HepG2 (cell line): ENCODE results near the gene KHK. TPM values are rescaled to one million over a fixed set of nuclear protein-coding genes. Genes with fewer than 3 reads are reported as not detected.
A peak's percentile ranks its signal among the peaks of the same experiment; 100 is the strongest.

ENCODE experiments used
- ATAC-seq: fragments of 200-7000 bp; cut with Tn5 transposase; 3 replicates; pipeline ENCODE4 v1.9.1; 2020; ENCODE audit warnings: mild to moderate bottlenecking, moderate library complexity
- BruUV-seq: library from RNA; stranded (reverse); fragments of 400-500 nt; replicated peaks from 2 replicates; lab custom pipeline; 2021; lab: Mats Ljungman, UMichigan
- CTCF ChIA-PET: fragments of 300-600 bp; formaldehyde crosslinking; extraction: SDS; loops from one replicate; lab custom pipeline; 2021; ENCODE audit warnings: low total read pairs, inconsistent platforms, low intra/inter-chr PET ratio; lab: Yijun Ruan, JAX
- POLR2A ChIA-PET: fragments of 350-600 bp; sonication (Branson Sonifier 250); formaldehyde crosslinking; loops from one replicate; lab custom pipeline; 2020; ENCODE audit warnings: antibody characterized with exemption, inconsistent platforms; lab: Yijun Ruan, JAX
- DNase-seq: peaks from one replicate; pipeline ENCODE4 v3.0.0-alpha.2; 2015; ENCODE audit warnings: low spot score
- FAIRE-seq: peaks from 3 replicates; lab custom pipeline; 2011; peaks lifted over from hg19 to GRCh38; lab: Jason Lieb, UNC
- H2AFZ ChIP-seq: one replicate; pipeline ENCODE4 v1.6.1; 2011; ENCODE audit warnings: low read length, inconsistent platforms
- H3K27ac ChIP-seq: fragments of 300-600 bp; 3 replicates; pipeline ENCODE4 v1.8.0; 2011; ENCODE audit warnings: mixed run types, mild to moderate bottlenecking, mixed read lengths, low read length, inconsistent platforms; ENCODE audit not compliant: insufficient read depth; ENCODE audit errors: extremely low read length
- H3K27me3 ChIP-seq, 2 experiments: fragments of 200-600 bp in 1 of 2; 2 replicates in 1 of 2; 3 replicates in 1 of 2; pipeline versions ENCODE4 v1.6.0 to v1.8.0; 2011; ENCODE audit warnings: low read length in 2 of 2, mild to moderate bottlenecking in 2 of 2, moderate library complexity in 2 of 2, inconsistent platforms in 1 of 2; ENCODE audit not compliant: insufficient read depth in 2 of 2, control insufficient read depth in 1 of 2
- H3K36me3 ChIP-seq, 2 experiments: fragments of 200-600 bp in 1 of 2; replicated peaks in 1 of 2; 2 replicates in 1 of 2; 3 replicates in 1 of 2; pipeline versions ENCODE4 v1.5.1 to v1.8.0; 2011; ENCODE audit warnings: low read length in 2 of 2, inconsistent platforms in 1 of 2; ENCODE audit not compliant: insufficient read depth in 2 of 2, control insufficient read depth in 1 of 2
- H3K4me1 ChIP-seq: 2 replicates; pipeline ENCODE4 v1.5.1; 2012; ENCODE audit warnings: low read length, inconsistent platforms; ENCODE audit not compliant: insufficient read depth
- H3K4me2 ChIP-seq: 2 replicates; pipeline ENCODE4 v1.6.0; 2011; ENCODE audit warnings: low read depth, low read length, inconsistent platforms
- H3K4me3 ChIP-seq, 3 experiments: fragments of 200-600 bp in 1 of 3; sonication (generic), shearing (Covaris generic) in 1 of 3; replicated peaks in 1 of 3; 2 replicates each; pipeline ENCODE4 v1.5.1; 2011 to 2016; ENCODE audit warnings: low read length in 3 of 3, inconsistent platforms in 2 of 3, low read depth in 2 of 3, mild to moderate bottlenecking in 2 of 3, control low read depth in 1 of 3, mixed read lengths in 1 of 3; ENCODE audit not compliant: insufficient read depth in 1 of 3
- H3K79me2 ChIP-seq: one replicate; pipeline ENCODE4 v1.6.1; 2011; ENCODE audit warnings: low read length, inconsistent platforms; ENCODE audit not compliant: insufficient read depth
- H3K9ac ChIP-seq: 2 replicates; pipeline ENCODE4 v1.6.0; 2011; ENCODE audit warnings: mild to moderate bottlenecking, low read depth, low read length, inconsistent platforms; ENCODE audit not compliant: insufficient read depth
- H3K9me3 ChIP-seq: 2 replicates; pipeline ENCODE4 v1.5.1; 2012; ENCODE audit warnings: mild to moderate bottlenecking, low read length
- H4K20me1 ChIP-seq: 2 replicates; pipeline ENCODE4 v1.6.0; 2011; ENCODE audit warnings: inconsistent platforms, mild to moderate bottlenecking, low read length, moderate library complexity; ENCODE audit not compliant: insufficient read depth
- DBP ChIP-seq: sonication (generic); formaldehyde crosslinking; IDR thresholded peaks from 2 replicates; pipeline ENCODE4 v1.4.0; 2020; ENCODE audit warnings: missing genetic modification reagents; ENCODE audit errors: not compliant biosample characterization
- DNMT3B ChIP-seq: conservative IDR thresholded peaks from 2 replicates; pipeline ENCODE4 v1.6.1; 2016; ENCODE audit warnings: missing biosample characterization, control low read depth
- MIXL1 ChIP-seq: IDR thresholded peaks from 2 replicates; pipeline ENCODE4 v1.6.1; 2016
- MYPOP ChIP-seq: sonication (generic); formaldehyde crosslinking; IDR thresholded peaks from 2 replicates; pipeline ENCODE4 v1.8.1; 2023; ENCODE audit warnings: mild to moderate bottlenecking, moderate library complexity, missing genetic modification reagents
- NCOA1 ChIP-seq: sonication (generic); formaldehyde crosslinking; IDR thresholded peaks from 2 replicates; pipeline ENCODE4 v1.9.0; 2021; ENCODE audit warnings: missing genetic modification reagents
- PRDM10 ChIP-seq: sonication (generic); formaldehyde crosslinking; IDR thresholded peaks from 2 replicates; pipeline ENCODE4 v1.4.0; 2020; ENCODE audit warnings: low read depth, missing genetic modification reagents
- RNF219 ChIP-seq: sonication (generic); formaldehyde crosslinking; IDR thresholded peaks from 2 replicates; pipeline ENCODE4 v1.5.0; 2020; ENCODE audit warnings: mild to moderate bottlenecking, missing genetic modification reagents
- TFDP1 ChIP-seq: IDR thresholded peaks from 2 replicates; pipeline ENCODE4 v1.6.1; 2016; ENCODE audit warnings: missing compliant biosample characterization, missing genetic modification reagents, borderline replicate concordance
- ZNF430 ChIP-seq: sonication (generic); formaldehyde crosslinking; IDR thresholded peaks from 2 replicates; pipeline ENCODE4 v1.9.0; 2021; ENCODE audit warnings: mild to moderate bottlenecking, missing genetic modification reagents
- ZNF607 ChIP-seq: sonication (generic); formaldehyde crosslinking; IDR thresholded peaks from 2 replicates; pipeline ENCODE4 v1.5.1; 2020; ENCODE audit warnings: missing genetic modification reagents, mild to moderate bottlenecking, borderline replicate concordance
- ZNF776 ChIP-seq: sonication (generic); formaldehyde crosslinking; IDR thresholded peaks from 2 replicates; pipeline ENCODE4 v1.4.0; 2020; ENCODE audit warnings: mild to moderate bottlenecking, missing genetic modification reagents
- WGBS: methylation state at CpG from one replicate; pipeline ENCODE4 v1.1.6; 2017; ENCODE audit warnings: low lambda C conversion rate; 5-methylcytosine and 5-hydroxymethylcytosine counted together
- in situ Hi-C: cut with HindIII; loops from 2 replicates; pipeline ENCODE4 v1.10.0; 2017; ENCODE audit warnings: low pct_unique_long_range_greater_than_20kb; ENCODE audit not compliant: extremely low pct_ligation_motif_present
- intact Hi-C: fragments of 100-400 bp; cut with micrococcal nuclease; formaldehyde crosslinking; loops from one replicate; pipeline ENCODE4 v1.10.0; 2022; ENCODE audit not compliant: unreplicated experiment
- polyA plus RNA-seq, 8 experiments: library from polyadenylated mRNA; depleted of rRNA in 3 of 8; stranded (reverse) in 7 of 8; unstranded in 1 of 8; fragments of >200 nt; fragmentation: Illumina TruSeq in 4 of 8; extraction: Trizol in 4 of 8; gene quantifications; 2 replicates each; pipeline versions ENCODE4 v1.2.1 to v1.2.3, GENCODE V29; 2011 to 2016; ENCODE audit warnings: low read depth in 4 of 8, missing spikeins in 1 of 8, mixed read lengths in 1 of 8; ENCODE audit not compliant: insufficient read depth in 1 of 8
- total RNA-seq, 5 experiments: library from RNA; depleted of rRNA; stranded (reverse); fragments of >200 nt; fragmentation: Illumina TruSeq; extraction: Trizol; gene quantifications; 2 replicates each; pipeline ENCODE4 v1.2.3, GENCODE V29; 2016; ENCODE audit warnings: low read depth in 1 of 5

KHK gene
- total and polyA plus RNA-seq, 2 of the 13 experiments (the other 11 are each of a cell fraction or from before 2014, with no cell fraction given) = 40.9 to 99.2 TPM

GRCh38 chr2:27085062-27085672, 1.4 kb upstream of the KHK start:
- no peak for FAIRE-seq
- Histone ChIP-seq H3K4me1 (peaks cover 76% of the 10 kb centered on the region), H3K4me3 (peak overlapping the region in 2 of 3 experiments; percentile 53 to 77; a peak in 4 of 6 replicates), H3K9me3 (no peaks in the 10 kb centered on the region), H3K9ac (peak overlapping the region; percentile 63; the same call in 1 of the 2 replicates), H4K20me1 (no peaks in the 10 kb centered on the region), H3K79me2 (peaks cover 33% of the 10 kb centered on the region), H3K4me2 (peak overlapping the region; percentile 84), H3K27me3 (no peaks in the 10 kb centered on the region), H3K36me3 (no peaks in the 10 kb centered on the region; a peak in 3 of 5 replicates), H2AFZ (no peak overlapping the region), H3K27ac (no peak overlapping the region)
- TSS peak; percentile 71 for BruUV-seq
- 92% methylated on average over 10 of the region's 10 CpGs for WGBS
- ChIA-PET CTCF (interaction anchor here (1.3 to 2.0 kb wide), 2 partner anchors 13 to 35 kb away, joined by 3 to 6 read pairs; no protein-coding TSS in a partner anchor), POLR2A (interaction anchor here (0.6 to 9.2 kb wide), 7 partner anchors 10 to 126 kb away, joined by 3 to 106 read pairs (median 28); partner anchors contain the start of genes ABHD1, AGBL5, OST4 and PREB)
- in situ Hi-C loops (no loop called here), intact Hi-C loops (loop anchor here (5.0 to 10.0 kb wide), 3 partner anchors 50 to 1162 kb away; partner anchors contain the start of gene TMEM214)
- ATAC-seq = no peak
- no peak for DNase-seq
- peak; percentile 53; the same call in 1 of the 2 replicates for TF ChIP-seq NCOA1 (CRISPR knock-in tag)
- TF ChIP-seq TFDP1 (CRISPR knock-in tag) = no peak
- no peak for TF ChIP-seq RNF219 (CRISPR knock-in tag)
- TF ChIP-seq DNMT3B (CRISPR knock-in tag) = no peak
- TF ChIP-seq ZNF430 = no peak; the same call in 1 of the 2 replicates
- TF ChIP-seq MYPOP = no peak
- TF ChIP-seq PRDM10 (CRISPR knock-in tag) = no peak
- TF ChIP-seq ZNF607 (CRISPR knock-in tag) = no peak
- no peak for TF ChIP-seq DBP
- TF ChIP-seq MIXL1 (CRISPR knock-in tag) = no peak
- TF ChIP-seq ZNF776 = peak; percentile 50; the same call in 1 of the 2 replicates
